ENCODE data around the gene GRM1.

DNA sequence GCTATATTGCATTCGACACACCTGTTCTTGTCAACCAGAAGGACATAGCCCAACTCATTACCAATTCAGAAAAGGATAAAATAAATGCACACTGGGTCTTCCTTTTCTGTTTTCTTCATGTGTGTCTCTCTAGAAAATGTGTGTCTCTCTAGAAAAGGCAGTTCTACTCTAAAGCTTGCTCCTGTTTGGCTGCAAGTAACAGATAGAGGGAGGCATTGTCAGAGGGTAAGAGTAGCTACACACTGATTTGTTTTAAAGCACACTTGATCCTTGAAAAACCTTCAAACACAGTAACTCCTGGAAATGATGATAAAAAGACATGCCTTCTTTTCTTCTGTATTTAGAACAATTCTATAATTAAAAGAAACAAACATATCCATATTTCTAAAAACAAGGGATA is 21.3 kb downstream of the GRM1 start:
- TF ChIP-seq EZH2 (IDR thresholded peaks at IDR 0.05; ENCODE audit: insufficient read depth, low read length) = no peak
- TF ChIP-seq, protein P1, sequence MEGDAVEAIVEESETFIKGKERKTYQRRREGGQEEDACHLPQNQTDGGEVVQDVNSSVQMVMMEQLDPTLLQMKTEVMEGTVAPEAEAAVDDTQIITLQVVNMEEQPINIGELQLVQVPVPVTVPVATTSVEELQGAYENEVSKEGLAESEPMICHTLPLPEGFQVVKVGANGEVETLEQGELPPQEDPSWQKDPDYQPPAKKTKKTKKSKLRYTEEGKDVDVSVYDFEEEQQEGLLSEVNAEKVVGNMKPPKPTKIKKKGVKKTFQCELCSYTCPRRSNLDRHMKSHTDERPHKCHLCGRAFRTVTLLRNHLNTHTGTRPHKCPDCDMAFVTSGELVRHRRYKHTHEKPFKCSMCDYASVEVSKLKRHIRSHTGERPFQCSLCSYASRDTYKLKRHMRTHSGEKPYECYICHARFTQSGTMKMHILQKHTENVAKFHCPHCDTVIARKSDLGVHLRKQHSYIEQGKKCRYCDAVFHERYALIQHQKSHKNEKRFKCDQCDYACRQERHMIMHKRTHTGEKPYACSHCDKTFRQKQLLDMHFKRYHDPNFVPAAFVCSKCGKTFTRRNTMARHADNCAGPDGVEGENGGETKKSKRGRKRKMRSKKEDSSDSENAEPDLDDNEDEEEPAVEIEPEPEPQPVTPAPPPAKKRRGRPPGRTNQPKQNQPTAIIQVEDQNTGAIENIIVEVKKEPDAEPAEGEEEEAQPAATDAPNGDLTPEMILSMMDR (IDR thresholded peaks at IDR 0.05; ENCODE audit: insufficient read depth, low read depth, low read length) = no peak

All from astrocyte (in vitro differentiated cells and primary cell).